Muscle of back (tissue), 11 donors: ENCODE measurements around the gene GPR155. TPM values are rescaled to one million over a fixed set of nuclear protein-coding genes. Genes with fewer than 3 reads are reported as not detected.
"Not testable (repeated sequence)": the region's sequence is repeated elsewhere in the genome, so short reads cannot be mapped to it uniquely, and the experiment has no call there.

Experiments used
- DNase-seq, 3 donors: peaks; one replicate each; pipeline versions ENCODE4 v3.0.0 to v3.0.0-alpha.2; 2013
- polyA plus RNA-seq, 10 donors: library from polyadenylated mRNA; unstranded; fragments of 120-200 nt; gene quantifications; one replicate each; pipeline ENCODE4 v1.2.1, GENCODE V29; 2013; ENCODE audit not compliant: insufficient read length in 10 of 10

The GPR155 gene
- polyA plus RNA-seq, 10 donors: 2.2 to 6.1 (median 4.4) TPM

GRCh38 chr2:174439323-174439722, 47.5 kb downstream of the GPR155 start:
- DNase-seq: no peak

- DNase-seq: peak in 2 of 3 donors; percentile 4 to 10
Measured at GRCh38 chr2:174438146-174438886, 48.5 kb downstream of the GPR155 start.

- no peak for DNase-seq
Measured at GRCh38 chr2:174436351-174436750, 50.5 kb downstream of the GPR155 start.

GRCh38 chr2:174431902-174432301, 54.9 kb downstream of the GPR155 start:
- DNase-seq: no peak

- no peak for DNase-seq
Measured at GRCh38 chr2:174430066-174430465, 56.8 kb downstream of the GPR155 start.

- DNase-seq: no peak
Measured at GRCh38 chr2:174428214-174428613, 58.6 kb downstream of the GPR155 start.

GRCh38 chr2:174412256-174412655, 74.6 kb downstream of the GPR155 start:
- DNase-seq: no peak

GRCh38 chr2:174410039-174410438, 76.8 kb downstream of the GPR155 start:
- not testable (repeated sequence) for DNase-seq

GRCh38 chr2:174403628-174404027, 83.2 kb downstream of the GPR155 start:
- no peak for DNase-seq

- no peak for DNase-seq
Measured at GRCh38 chr2:174400853-174401252, 86.0 kb downstream of the GPR155 start.

GRCh38 chr2:174399171-174399570, 87.7 kb downstream of the GPR155 start:
- DNase-seq: no peak

- no peak for DNase-seq
Measured at GRCh38 chr2:174397773-174398172, 89.1 kb downstream of the GPR155 start.

GRCh38 chr2:174395969-174396630, 90.7 kb downstream of the GPR155 start:
- DNase-seq: no peak

GRCh38 chr2:174395284-174395968, 91.4 kb downstream of the GPR155 start, which contains the start of gene SCRN3:
SCRN3 (plus strand) TSS chr2:174395730; CDS start chr2:174398284, 2,554 bp downstream.
- DNase-seq: peak; percentile 83 to 95 (median 89)

- no peak for DNase-seq
Measured at GRCh38 chr2:174392706-174393105, 94.1 kb downstream of the GPR155 start.

GRCh38 chr2:174390303-174390702, 96.5 kb downstream of the GPR155 start:
- DNase-seq: not testable (repeated sequence)

GRCh38 chr2:174389542-174389941, 97.3 kb downstream of the GPR155 start:
- DNase-seq: no peak

- DNase-seq: not testable (repeated sequence)
Measured at GRCh38 chr2:174388706-174389105, 98.1 kb downstream of the GPR155 start.

GRCh38 chr2:174385201-174385600, 101.6 kb downstream of the GPR155 start:
- DNase-seq: no peak

GRCh38 chr2:174383796-174384195, 103.0 kb downstream of the GPR155 start:
- no peak for DNase-seq
